ENCODE measurements around the gene DHCR24.

DHCR24 gene

DNA sequence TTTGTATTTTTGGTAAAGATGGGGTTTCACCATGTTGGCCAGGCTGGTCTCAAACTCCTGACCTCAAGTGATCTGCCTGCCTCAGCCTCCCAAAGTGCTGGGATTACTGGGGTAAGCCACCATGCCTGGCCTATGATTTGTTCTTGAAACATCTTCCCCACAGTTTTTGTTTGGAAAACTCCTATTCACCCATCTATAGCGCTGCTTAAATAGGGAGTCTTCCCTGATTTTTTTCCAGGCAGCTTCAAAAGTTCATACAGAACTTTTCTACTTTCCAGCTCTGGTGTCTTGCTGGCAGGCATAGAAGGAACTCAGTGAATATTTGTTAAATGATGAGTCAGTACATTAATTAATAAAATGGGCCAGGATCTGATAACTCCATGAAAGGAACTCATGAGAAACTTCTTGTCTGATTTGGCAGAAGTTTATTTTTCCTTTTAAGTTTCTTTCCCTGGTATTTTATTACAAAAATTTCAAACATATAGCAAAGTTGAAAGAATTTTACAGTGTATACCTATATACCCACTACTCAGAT lies 52.9 kb downstream of the DHCR24 start:
- TF ChIP-seq, protein P1, sequence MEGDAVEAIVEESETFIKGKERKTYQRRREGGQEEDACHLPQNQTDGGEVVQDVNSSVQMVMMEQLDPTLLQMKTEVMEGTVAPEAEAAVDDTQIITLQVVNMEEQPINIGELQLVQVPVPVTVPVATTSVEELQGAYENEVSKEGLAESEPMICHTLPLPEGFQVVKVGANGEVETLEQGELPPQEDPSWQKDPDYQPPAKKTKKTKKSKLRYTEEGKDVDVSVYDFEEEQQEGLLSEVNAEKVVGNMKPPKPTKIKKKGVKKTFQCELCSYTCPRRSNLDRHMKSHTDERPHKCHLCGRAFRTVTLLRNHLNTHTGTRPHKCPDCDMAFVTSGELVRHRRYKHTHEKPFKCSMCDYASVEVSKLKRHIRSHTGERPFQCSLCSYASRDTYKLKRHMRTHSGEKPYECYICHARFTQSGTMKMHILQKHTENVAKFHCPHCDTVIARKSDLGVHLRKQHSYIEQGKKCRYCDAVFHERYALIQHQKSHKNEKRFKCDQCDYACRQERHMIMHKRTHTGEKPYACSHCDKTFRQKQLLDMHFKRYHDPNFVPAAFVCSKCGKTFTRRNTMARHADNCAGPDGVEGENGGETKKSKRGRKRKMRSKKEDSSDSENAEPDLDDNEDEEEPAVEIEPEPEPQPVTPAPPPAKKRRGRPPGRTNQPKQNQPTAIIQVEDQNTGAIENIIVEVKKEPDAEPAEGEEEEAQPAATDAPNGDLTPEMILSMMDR (IDR thresholded peaks at IDR 0.05), result no peak
- Histone ChIP-seq H3K27ac (no peak overlapping the region), H3K4me1 (no peaks in the 10 kb centered on the region), H3K36me3 (ENCODE audit: control insufficient read depth, insufficient read depth, low read length) (no peaks in the 10 kb centered on the region), H3K4me3 (ENCODE audit: low read depth, low read length) (no peak overlapping the region), H3K9me3 (ENCODE audit: control insufficient read depth, low read length) (no peaks in the 10 kb centered on the region), H3K9ac (no peak overlapping the region), H3K4me2 (ENCODE audit: low read length) (no peak overlapping the region), H3K79me2 (no peaks in the 10 kb centered on the region), H2AFZ (no peak overlapping the region), H3K27me3 (ENCODE audit: control insufficient read depth, insufficient read depth, low read length) (no peaks in the 10 kb centered on the region)

DNA sequence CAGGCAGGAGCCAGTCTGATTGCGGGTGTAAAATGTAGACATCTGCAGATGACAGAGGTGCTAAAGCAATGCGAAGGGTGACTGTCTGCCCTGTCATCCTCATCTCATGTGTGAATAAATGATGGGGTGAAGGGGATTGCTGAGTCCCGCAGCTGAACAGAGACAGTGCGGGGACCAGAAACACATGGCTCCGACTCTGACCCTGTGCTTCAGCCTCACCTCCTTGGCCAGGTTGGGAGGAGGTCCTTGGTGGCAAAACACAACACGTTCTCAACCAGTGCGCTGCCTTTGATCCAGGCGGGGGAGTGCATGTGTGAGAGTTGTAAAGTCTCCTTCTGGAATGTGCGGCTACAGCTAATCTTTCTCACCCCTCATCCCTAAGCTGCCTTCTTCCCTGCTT lies 53.9 kb downstream of the DHCR24 start:
- H3K9me3 ChIP-seq (ENCODE audit: control insufficient read depth, low read length), result no peaks in the 10 kb centered on the region
- no peaks in the 10 kb centered on the region for H3K27me3 ChIP-seq (ENCODE audit: control insufficient read depth, insufficient read depth, low read length)
- H3K4me2 ChIP-seq (ENCODE audit: low read length), result no peak overlapping the region
- TF ChIP-seq, protein P1 (IDR thresholded peaks at IDR 0.05), result no peak
- H3K9ac ChIP-seq, result no peak overlapping the region
- no peaks in the 10 kb centered on the region for H3K79me2 ChIP-seq
- no peaks in the 10 kb centered on the region for H3K36me3 ChIP-seq (ENCODE audit: control insufficient read depth, insufficient read depth, low read length)
- no peak overlapping the region for H2AFZ ChIP-seq
- no peak overlapping the region for H3K27ac ChIP-seq
- no peaks in the 10 kb centered on the region for H3K4me1 ChIP-seq
- no peak overlapping the region for H3K4me3 ChIP-seq (ENCODE audit: low read depth, low read length)

DNA sequence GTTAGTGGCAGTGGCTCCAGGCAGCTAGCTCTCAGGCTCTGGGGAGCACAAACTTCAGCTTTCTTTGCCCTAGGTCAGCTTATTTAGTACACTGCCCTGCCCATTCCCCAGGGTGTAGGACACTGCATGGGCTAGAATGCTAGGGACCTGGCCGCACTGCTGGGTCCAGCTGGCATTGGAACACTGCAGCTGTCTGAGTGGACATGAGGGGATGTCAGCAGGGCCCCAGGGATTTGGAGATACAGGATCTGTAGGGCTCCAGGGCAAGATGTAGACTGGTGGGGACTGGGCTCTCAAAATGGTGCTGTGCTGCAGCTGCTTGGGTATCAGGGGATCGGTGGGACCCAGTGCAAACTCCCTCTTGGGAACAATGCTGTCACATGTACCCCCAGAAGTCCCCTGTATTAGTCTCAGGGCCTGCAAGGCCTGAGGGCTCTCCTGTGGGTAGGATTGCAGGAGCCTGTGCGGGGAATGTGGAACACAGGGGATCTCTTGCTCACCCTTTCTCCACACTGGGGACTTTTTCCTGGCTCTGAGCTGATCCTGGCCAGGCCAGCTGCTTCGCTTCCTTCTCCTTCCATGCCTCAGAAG lies 60.7 kb downstream of the DHCR24 start:
- no peak overlapping the region for H3K4me3 ChIP-seq (ENCODE audit: low read depth, low read length)
- no peaks in the 10 kb centered on the region for H3K9me3 ChIP-seq (ENCODE audit: control insufficient read depth, low read length)
- H3K9ac ChIP-seq, result no peak overlapping the region
- no peaks in the 10 kb centered on the region for H3K79me2 ChIP-seq
- TF ChIP-seq, protein P1 (IDR thresholded peaks at IDR 0.05), result no peak
- no peak overlapping the region for H2AFZ ChIP-seq
- no peaks in the 10 kb centered on the region for H3K36me3 ChIP-seq (ENCODE audit: control insufficient read depth, insufficient read depth, low read length)
- H3K27ac ChIP-seq, result no peak overlapping the region
- H3K27me3 ChIP-seq (ENCODE audit: control insufficient read depth, insufficient read depth, low read length), result no peaks in the 10 kb centered on the region
- no peak overlapping the region for H3K4me2 ChIP-seq (ENCODE audit: low read length)
- no peaks in the 10 kb centered on the region for H3K4me1 ChIP-seq

DNA sequence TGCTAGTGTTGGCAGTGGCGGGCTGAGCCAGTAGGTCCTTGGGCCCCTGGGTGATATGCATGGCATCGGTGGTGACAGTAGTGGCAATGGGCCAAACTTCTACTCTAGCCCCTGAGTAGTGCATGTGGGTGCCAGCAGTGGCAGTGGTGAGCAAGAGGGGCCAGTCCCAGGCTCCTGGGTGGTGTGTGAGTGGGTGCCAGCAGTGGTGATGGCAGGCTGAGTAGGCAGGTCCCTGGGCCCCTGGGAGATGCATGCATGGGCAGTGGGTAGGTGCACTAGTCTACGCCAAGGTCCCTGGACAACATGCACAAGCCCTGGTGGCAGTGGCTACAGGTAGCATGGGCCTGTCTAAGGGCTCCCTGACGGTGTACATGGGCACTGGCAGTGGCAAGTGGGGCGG lies 61.3 kb downstream of the DHCR24 start:
- Histone ChIP-seq H2AFZ (no peak overlapping the region), H3K9me3 (ENCODE audit: control insufficient read depth, low read length) (no peaks in the 10 kb centered on the region), H3K4me1 (no peaks in the 10 kb centered on the region), H3K27ac (no peak overlapping the region), H3K4me3 (ENCODE audit: low read depth, low read length) (no peak overlapping the region), H3K79me2 (no peaks in the 10 kb centered on the region), H3K9ac (no peak overlapping the region), H3K27me3 (ENCODE audit: control insufficient read depth, insufficient read depth, low read length) (no peaks in the 10 kb centered on the region), H3K36me3 (ENCODE audit: control insufficient read depth, insufficient read depth, low read length) (no peaks in the 10 kb centered on the region), H3K4me2 (ENCODE audit: low read length) (no peak overlapping the region)
- TF ChIP-seq, protein P1 (IDR thresholded peaks at IDR 0.05), result no peak

DNA sequence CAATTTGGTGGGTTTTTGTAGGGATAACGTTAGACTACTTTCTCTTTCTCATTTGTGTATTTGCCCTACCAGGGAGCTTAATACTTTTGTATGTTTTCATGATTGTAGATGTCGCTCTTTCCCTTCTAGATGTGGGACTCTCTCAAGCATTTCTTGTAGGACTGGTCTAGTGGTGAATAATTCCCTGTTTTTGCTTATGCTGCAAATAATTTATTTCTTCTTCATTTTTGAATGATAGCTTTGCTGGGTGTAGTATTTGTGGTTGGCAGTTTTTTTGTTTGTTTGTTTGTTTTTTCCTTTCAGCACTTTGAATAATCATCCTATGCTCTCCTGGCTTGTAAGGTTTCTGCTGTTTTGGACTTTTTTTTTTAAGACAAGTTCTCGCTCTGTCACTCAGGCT lies 63.3 kb downstream of the DHCR24 start:
- H2AFZ ChIP-seq, result no peak overlapping the region
- no peak overlapping the region for H3K4me2 ChIP-seq (ENCODE audit: low read length)
- no peak overlapping the region for H3K4me3 ChIP-seq (ENCODE audit: low read depth, low read length)
- H3K27me3 ChIP-seq (ENCODE audit: control insufficient read depth, insufficient read depth, low read length), result no peaks in the 10 kb centered on the region
- no peaks in the 10 kb centered on the region for H3K9me3 ChIP-seq (ENCODE audit: control insufficient read depth, low read length)
- no peak overlapping the region for H3K9ac ChIP-seq
- H3K79me2 ChIP-seq, result no peaks in the 10 kb centered on the region
- no peaks in the 10 kb centered on the region for H3K36me3 ChIP-seq (ENCODE audit: control insufficient read depth, insufficient read depth, low read length)
- no peaks in the 10 kb centered on the region for H3K4me1 ChIP-seq
- TF ChIP-seq, protein P1 (IDR thresholded peaks at IDR 0.05), result no peak
- no peak overlapping the region for H3K27ac ChIP-seq
